Measurements from ENCODE around the gene PTGFRN. TPM values are rescaled to one million over a fixed set of nuclear protein-coding genes. Genes with fewer than 3 reads are reported as not detected.

PTGFRN gene
- polyA plus RNA-seq, 1 donor from 2014 or later = 20.1 TPM

DNA sequence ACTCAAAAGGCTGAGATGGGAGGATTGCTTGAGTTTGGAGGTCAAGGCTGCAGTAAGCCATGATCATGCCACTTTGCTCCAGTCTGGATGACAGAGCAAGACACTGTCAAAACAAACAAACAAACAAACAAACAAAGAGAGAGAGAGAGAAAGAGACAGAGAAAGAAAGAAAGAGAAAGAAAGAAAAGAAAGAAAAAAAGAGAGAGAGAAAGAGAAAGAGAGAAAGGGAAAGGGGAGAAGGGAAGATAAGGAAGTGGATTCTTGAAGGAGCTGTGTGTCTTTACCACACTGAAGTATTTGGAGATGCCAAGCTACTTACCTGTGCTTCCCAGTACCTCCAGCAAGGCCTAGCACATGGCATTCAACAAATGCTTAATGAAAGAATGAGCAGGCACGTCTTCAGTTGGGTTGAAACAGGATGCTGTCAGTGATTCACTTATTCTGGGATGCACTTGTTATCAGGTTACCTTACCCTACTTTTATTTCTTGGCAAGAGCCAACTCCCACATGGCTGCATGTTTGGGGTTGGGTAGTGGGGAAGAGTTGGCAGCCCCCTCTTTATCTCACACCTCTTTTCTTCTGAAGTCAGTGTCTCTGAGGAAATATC is 120.7 kb downstream of the PTGFRN start:
- Histone ChIP-seq H3K36me3 (ENCODE audit: insufficient read depth, low read length) (no peaks in the 10 kb centered on the region), H3K4me3 (ENCODE audit: low read length) (no peak overlapping the region), H3K9me2 (ENCODE audit: insufficient read depth, low read length) (no peaks in the 10 kb centered on the region), H3K9ac (ENCODE audit: low read length) (no peak overlapping the region), H3K27me3 (ENCODE audit: insufficient read depth, low read depth, low read length) (no peaks in the 10 kb centered on the region), H3K79me2 (replicated peaks; ENCODE audit: insufficient read depth, low read length) (no peaks in the 10 kb centered on the region), H3K4me2 (ENCODE audit: low read length) (no peak overlapping the region), H3F3A (ENCODE audit: insufficient read depth, low read length, poor library complexity, severe bottlenecking) (no peaks in the 10 kb centered on the region), H3K9me3 (ENCODE audit: low read length) (no peaks in the 10 kb centered on the region), H2AFZ (ENCODE audit: low read depth, low read length) (no peak overlapping the region), H3K27ac (ENCODE audit: low read length) (no peak overlapping the region), H4K20me1 (ENCODE audit: insufficient read depth) (no peaks in the 10 kb centered on the region)
- TF ChIP-seq RAD21 (conservative IDR thresholded peaks at IDR 0.05) (no peak), EP300 (conservative IDR thresholded peaks at IDR 0.05; ENCODE audit: poor library complexity, severe bottlenecking) (no peak), POLR2AphosphoS5 (IDR thresholded peaks at IDR 0.05) (no peak), TAF1 (IDR thresholded peaks at IDR 0.05; ENCODE audit: low read depth) (no peak), MXI1 (conservative IDR thresholded peaks at IDR 0.05; ENCODE audit: poor library complexity, severe bottlenecking) (no peak), EZH2 (IDR thresholded peaks at IDR 0.05; ENCODE audit: borderline replicate concordance, insufficient read depth, low read length, poor library complexity, severe bottlenecking) (no peak), SMC3 (conservative IDR thresholded peaks at IDR 0.05; ENCODE audit: poor library complexity) (no peak)
- TF ChIP-seq, protein P1, sequence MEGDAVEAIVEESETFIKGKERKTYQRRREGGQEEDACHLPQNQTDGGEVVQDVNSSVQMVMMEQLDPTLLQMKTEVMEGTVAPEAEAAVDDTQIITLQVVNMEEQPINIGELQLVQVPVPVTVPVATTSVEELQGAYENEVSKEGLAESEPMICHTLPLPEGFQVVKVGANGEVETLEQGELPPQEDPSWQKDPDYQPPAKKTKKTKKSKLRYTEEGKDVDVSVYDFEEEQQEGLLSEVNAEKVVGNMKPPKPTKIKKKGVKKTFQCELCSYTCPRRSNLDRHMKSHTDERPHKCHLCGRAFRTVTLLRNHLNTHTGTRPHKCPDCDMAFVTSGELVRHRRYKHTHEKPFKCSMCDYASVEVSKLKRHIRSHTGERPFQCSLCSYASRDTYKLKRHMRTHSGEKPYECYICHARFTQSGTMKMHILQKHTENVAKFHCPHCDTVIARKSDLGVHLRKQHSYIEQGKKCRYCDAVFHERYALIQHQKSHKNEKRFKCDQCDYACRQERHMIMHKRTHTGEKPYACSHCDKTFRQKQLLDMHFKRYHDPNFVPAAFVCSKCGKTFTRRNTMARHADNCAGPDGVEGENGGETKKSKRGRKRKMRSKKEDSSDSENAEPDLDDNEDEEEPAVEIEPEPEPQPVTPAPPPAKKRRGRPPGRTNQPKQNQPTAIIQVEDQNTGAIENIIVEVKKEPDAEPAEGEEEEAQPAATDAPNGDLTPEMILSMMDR (IDR thresholded peaks at IDR 0.05; ENCODE audit: poor library complexity, severe bottlenecking) = no peak
- TF ChIP-seq, protein P2, sequence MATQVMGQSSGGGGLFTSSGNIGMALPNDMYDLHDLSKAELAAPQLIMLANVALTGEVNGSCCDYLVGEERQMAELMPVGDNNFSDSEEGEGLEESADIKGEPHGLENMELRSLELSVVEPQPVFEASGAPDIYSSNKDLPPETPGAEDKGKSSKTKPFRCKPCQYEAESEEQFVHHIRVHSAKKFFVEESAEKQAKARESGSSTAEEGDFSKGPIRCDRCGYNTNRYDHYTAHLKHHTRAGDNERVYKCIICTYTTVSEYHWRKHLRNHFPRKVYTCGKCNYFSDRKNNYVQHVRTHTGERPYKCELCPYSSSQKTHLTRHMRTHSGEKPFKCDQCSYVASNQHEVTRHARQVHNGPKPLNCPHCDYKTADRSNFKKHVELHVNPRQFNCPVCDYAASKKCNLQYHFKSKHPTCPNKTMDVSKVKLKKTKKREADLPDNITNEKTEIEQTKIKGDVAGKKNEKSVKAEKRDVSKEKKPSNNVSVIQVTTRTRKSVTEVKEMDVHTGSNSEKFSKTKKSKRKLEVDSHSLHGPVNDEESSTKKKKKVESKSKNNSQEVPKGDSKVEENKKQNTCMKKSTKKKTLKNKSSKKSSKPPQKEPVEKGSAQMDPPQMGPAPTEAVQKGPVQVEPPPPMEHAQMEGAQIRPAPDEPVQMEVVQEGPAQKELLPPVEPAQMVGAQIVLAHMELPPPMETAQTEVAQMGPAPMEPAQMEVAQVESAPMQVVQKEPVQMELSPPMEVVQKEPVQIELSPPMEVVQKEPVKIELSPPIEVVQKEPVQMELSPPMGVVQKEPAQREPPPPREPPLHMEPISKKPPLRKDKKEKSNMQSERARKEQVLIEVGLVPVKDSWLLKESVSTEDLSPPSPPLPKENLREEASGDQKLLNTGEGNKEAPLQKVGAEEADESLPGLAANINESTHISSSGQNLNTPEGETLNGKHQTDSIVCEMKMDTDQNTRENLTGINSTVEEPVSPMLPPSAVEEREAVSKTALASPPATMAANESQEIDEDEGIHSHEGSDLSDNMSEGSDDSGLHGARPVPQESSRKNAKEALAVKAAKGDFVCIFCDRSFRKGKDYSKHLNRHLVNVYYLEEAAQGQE (IDR thresholded peaks at IDR 0.05; ENCODE audit: borderline replicate concordance) = no peak

DNA sequence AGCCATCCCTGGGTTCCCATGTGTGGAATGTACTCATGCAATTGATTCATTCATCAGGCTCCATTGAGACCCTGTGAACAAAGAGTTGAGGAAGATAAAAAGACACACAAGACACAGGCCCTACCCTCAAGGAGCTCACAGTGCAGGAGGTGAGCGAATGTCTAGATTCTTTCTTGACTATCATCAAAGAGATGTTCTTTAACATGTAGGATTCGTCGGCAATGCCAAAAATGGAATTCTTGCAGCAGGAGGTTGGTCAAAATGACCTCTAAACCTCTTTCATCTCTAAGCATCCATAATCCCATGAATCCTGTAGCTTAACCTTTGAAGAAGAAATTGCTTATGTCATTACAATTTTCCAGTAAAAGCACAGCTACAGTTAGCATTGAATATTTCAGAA is 122.5 kb downstream of the PTGFRN start:
- Histone ChIP-seq H4K20me1 (ENCODE audit: insufficient read depth) (no peaks in the 10 kb centered on the region), H3K27ac (ENCODE audit: low read length) (peak overlapping the region; percentile 34), H3K79me2 (replicated peaks; ENCODE audit: insufficient read depth, low read length) (no peaks in the 10 kb centered on the region), H3K4me3 (ENCODE audit: low read length) (no peak overlapping the region), H3K9me2 (ENCODE audit: insufficient read depth, low read length) (no peaks in the 10 kb centered on the region), H3K4me2 (ENCODE audit: low read length) (no peak overlapping the region), H3K36me3 (ENCODE audit: insufficient read depth, low read length) (no peaks in the 10 kb centered on the region), H3K9ac (ENCODE audit: low read length) (no peak overlapping the region), H3K27me3 (ENCODE audit: insufficient read depth, low read depth, low read length) (no peaks in the 10 kb centered on the region), H3K9me3 (ENCODE audit: low read length) (no peaks in the 10 kb centered on the region), H2AFZ (ENCODE audit: low read depth, low read length) (no peak overlapping the region), H3F3A (ENCODE audit: insufficient read depth, low read length, poor library complexity, severe bottlenecking) (no peaks in the 10 kb centered on the region)
- no peak for TF ChIP-seq EZH2 (IDR thresholded peaks at IDR 0.05; ENCODE audit: borderline replicate concordance, insufficient read depth, low read length, poor library complexity, severe bottlenecking)
- TF ChIP-seq MXI1 (conservative IDR thresholded peaks at IDR 0.05; ENCODE audit: poor library complexity, severe bottlenecking) = no peak
- TF ChIP-seq, protein P2 (IDR thresholded peaks at IDR 0.05; ENCODE audit: borderline replicate concordance) = no peak
- TF ChIP-seq EP300 (conservative IDR thresholded peaks at IDR 0.05; ENCODE audit: poor library complexity, severe bottlenecking) = no peak
- TF ChIP-seq SMC3 (conservative IDR thresholded peaks at IDR 0.05; ENCODE audit: poor library complexity) = no peak
- TF ChIP-seq, protein P1 (IDR thresholded peaks at IDR 0.05; ENCODE audit: poor library complexity, severe bottlenecking) = no peak
- no peak for TF ChIP-seq POLR2AphosphoS5 (IDR thresholded peaks at IDR 0.05)
- TF ChIP-seq RAD21 (conservative IDR thresholded peaks at IDR 0.05) = no peak
